GM21723 (cell line): ENCODE results near the gene ERP44.
"Not testable (repeated sequence)": the region's sequence is repeated elsewhere in the genome, so short reads cannot be mapped to it uniquely, and the experiment has no call there.

ENCODE experiments used
- ATAC-seq: cut with Tn5 transposase; IDR thresholded peaks from one replicate; pipeline ENCODE4 v1.9.1; 2021; ENCODE audit warnings: mild to moderate bottlenecking, moderate library complexity; ENCODE audit not compliant: unreplicated experiment

ERP44 gene

DNA sequence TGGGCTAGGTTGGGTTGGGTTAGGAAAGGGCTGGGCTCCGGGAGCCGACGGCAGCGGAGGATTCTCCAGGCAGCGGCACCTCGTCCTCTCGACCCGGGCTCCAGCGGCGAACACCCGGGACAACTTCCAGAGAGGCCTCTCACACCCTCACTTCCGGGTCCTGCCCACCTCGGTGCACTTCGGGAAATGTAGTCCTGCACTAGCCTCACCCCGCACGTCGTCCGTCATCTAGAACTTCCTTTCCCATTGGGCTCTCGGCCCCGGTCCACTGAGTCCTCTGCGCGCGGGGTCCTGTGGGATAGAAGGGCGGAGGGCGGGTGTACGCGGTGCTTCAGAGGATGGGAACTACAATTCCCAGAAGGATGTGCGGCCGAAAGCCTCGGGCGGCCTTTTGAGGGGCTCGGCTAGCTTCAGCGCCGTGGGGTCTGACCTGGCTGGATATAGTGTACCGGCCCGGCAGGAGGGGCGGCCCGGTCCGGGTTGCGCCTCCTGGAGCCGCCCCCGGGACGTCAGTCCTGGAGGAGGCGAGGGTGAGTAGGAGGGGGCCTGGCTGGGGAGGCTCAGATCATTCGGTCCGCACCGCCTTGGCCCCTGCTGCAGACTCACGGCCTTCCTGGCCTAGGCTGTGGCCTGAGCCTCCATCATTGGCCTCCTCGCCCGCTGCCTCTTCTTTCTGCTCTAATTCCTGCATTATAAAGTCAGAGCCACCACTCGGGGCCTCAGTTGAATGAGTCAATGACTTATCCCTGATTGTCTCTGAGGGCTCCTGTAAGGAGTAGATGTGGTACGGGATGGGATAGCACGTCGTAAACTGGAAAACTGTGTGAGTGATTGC is at the start of gene ERP44, which contains the start of gene INVS:
Gene ERP44 (minus strand): TSS at position 114 of the 835 bp plus-strand sequence. CDS start 160 bp downstream, outside the sequence.
Gene INVS (plus strand): TSS at position 357 of the 835 bp plus-strand sequence. CDS start 5,279 bp downstream, outside the sequence.
- ATAC-seq: peak; percentile 96

DNA sequence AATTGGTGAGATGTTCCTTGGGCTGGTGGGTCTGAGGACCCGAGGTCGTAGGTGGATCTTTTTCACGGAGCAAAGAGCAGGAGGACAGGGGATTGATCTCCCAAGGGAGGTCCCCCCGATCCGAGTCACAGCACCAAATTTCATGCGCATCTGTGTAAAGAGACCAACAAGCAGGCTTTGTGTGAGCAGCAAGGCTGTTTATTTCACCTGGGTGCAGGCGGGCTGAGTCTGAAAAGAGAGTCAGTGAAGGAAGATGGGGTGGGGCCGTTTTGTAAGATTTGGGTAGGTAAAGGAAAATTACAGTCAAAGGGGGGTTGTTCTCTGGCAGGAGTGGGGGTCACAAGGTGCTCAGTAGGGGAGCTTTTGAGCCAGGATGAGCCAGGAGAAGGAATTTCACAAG is 47.2 kb upstream of the ERP44 start:
- not testable (repeated sequence) for ATAC-seq

DNA sequence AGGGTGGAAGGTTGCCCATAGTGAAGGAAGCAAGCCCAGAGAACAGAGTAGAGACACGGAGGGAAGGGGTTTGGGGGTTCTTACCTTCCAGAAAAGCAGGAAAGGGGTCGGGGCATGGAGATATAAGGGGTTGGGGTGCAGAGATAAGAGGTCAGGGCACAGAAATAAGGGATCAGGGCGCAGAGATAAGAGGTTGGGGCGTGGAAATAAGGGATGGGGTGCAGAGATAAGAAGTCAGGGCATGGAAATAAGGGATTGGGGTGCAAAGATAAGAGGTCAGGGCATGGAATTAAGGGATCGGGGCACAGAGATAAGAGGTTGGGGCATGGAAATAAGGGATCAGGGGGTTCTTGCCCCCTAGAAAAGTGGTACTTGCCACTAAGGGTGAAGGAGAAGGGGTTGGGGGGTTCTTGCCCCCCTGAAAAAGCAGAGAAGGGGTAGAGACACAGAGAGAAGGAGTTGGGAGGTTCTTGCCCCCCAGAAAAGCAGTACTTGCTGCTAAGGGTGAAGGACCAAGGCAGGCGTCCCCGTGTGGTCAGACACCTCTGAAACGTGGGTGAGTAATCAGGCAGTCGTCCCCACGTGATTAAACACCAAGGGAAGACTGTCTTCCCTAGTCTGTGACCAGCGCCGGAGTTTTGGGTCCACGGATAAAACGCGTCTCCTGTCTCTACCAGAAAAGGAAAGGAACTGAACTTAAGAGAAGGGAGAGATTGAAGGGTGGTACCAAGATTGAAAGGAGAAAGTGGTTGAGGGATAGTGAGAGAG is 46.6 kb upstream of the ERP44 start:
- not testable (repeated sequence) for ATAC-seq

DNA sequence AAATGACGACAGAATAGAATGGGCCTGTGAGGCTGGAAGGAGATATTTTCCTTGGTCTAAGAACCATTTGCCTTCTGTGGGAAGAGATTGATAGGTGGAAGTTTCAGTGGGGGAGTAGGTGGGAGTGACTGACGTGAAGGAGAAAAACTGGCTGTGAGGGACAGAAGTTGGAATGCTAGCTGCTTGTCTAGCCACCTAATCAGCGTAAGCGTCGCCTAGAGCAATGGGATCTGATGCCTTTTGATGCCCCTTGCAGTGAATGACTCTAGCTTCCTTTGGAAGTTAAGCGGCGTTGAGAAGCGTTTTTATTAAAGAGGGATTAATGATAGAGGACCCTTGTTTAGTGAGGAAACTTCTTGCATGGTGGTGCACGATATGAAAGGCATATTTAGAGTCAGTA is 43.1 kb upstream of the ERP44 start:
- not testable (repeated sequence) for ATAC-seq

DNA sequence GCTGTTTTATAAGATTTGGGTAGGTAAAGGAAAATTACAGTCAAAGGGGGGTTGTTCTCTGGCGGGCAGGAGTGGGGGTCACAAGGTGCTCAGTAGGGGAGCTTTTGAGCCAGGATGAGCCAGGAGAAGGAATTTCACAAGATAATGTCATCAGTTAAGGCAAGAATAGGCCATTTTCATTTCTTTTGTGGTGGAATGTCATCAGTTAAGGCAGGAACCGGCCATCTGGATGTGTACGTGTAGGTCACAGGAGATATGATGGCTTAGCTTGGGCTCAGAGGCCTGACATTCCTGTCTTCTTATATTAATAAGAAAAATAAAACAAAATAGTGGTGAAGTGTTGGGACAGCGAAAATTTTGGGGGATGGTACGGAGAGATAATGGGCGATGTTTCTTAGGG is 41.5 kb upstream of the ERP44 start:
- ATAC-seq: not testable (repeated sequence)

DNA sequence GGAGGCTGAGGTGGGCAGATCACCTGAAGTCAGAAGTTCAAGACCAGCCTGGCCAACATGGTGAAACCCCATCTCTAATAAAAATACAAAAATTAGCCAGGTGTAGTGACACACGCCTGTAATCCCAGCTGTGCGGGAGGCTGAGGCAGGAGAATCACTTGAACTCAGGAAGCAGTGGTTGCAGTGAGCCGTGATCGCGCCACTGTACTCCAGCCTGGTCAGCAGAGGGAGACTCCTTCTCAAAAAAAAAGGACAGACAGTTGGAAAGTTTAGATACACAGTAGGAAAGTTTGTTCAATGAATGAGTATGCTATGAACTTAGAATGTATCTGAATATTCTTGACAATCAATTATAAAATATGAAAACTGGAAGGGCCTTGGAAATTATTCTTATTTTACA is 38.0 kb upstream of the ERP44 start:
- not testable (repeated sequence) for ATAC-seq

DNA sequence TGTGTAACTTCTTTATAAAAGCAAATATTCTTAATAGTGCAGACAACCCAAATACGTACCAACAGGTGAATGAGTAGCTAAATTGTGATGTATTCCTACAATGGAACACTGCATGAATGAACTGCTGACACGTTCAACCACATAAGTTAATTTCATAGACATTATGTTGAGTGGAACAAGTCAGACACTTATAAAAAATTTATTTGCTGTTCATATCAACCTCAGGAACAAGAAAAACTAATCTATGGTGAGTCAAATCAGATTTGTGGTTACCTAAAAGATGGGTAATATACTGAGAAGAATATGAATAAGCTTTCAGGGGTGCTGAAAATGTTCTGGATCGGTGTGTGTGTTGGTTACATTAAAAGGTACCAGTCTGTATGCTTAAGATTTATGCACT is 35.9 kb upstream of the ERP44 start:
- no peak for ATAC-seq

DNA sequence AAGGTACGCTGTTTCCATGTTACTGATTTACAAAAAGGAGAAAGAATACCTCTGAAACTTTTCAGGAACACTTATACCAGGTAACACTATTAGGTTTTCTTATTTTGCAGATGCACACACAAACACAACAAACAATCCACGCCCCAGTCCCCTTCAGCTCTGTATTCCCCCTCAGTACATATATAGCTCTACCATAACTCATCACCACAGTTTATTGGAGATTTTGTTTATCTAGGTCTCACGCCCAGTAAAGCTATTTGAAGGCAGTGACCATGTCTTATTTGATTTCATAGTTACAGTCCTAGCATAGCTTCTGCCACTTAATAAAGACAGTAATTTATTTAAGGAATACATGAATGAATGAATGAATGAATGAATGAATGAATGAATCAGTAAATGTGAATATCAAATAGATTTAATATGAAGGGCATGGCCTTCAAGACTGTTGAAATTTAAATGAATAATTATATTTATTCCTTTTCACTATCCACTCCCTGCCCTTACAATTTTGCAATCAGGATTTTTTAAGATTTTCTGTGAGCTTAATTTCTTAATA is 33.2 kb upstream of the ERP44 start:
- ATAC-seq: no peak

DNA sequence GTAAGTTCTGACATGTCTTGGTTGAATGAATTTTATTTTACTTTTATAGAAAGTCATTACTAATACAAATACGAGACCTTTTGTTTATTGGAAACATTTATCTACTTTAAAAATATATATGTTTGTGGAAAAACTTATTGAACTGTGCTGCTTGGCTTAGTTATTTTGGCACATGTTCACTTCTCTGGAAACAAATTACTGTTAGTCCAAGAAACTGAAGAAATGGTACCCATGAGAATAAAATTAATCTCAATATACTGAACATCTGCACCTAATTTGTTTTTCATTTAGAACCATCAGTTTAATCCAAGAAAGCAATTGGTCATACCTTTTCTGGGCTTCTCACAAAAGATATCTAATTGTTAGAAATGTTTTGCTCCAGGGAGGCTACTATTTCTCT is 32.4 kb upstream of the ERP44 start:
- no peak for ATAC-seq

DNA sequence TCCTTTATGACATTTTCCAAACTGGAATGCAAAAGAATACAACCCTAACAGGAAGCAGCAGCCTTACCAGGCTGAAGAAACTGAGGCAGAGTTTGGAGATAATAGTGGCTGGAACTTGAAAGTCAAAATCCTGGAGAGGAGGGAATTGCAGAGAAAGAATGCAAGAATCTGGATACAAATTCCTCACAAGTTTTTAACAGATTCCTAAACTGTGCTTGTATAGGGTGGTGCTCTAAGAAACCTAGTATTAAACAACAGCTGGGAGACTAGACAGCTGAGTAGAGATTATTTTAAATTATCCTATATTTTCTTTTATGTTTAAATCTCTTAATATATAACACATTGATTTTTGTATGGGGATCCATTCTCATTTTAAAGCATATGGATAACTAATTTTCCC is 31.0 kb upstream of the ERP44 start:
- ATAC-seq: no peak

DNA sequence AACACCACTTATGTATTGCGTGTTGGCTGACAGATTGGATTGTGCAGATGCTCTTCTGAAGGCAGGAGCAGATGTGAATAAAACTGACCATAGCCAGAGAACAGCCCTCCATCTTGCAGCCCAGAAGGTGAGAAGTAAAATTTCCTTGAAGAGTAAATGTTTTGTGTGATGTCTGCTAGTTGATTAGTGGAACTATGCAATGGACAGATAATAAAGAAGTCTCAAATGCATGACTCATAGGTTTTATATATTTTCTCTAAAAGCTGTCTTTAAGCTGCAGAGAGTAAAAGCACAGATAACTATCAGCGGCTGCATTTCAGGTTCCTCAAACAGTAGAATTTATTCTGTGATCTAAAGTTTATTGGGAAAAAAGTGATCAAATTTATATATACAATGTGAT is 27.6 kb upstream of the ERP44 start:
- no peak for ATAC-seq

DNA sequence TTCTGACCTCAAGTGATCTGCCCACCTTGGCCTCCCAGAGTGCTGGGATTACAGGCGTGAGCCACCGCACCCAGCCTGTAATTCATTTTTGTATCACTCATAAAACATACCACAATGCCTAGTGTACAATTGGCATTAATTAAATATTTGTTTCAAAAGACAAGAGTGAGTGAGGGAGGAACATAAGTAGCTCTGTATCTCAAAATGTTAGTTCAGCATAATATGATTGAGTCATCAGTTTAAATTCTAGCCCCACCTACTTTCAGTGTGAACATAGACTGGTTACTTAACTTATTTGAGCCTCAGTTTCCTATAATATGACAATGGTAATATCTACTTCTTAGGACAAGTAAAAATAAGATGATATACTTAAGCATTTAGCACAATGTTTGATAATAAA is 27.1 kb upstream of the ERP44 start:
- ATAC-seq: no peak

DNA sequence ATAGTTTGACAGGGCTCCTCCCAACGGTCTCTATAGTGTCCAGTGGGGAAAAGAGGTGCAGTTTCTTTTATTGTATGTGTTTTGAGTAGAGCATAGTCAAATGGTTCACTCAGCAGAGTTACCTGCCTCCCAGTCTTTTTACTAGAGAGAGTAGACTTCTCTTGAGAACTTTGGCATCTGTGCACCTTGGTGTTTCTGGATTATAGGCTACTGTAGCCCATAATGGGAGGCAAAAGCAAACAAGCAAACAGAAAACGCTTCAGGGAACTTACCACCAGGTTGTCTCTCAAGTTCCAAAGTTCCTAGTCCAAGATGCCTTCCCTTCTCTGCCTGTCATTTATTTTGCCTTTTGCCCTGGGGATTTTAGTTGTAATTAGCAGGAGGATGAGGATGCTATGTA is 26.4 kb upstream of the ERP44 start:
- ATAC-seq: no peak

DNA sequence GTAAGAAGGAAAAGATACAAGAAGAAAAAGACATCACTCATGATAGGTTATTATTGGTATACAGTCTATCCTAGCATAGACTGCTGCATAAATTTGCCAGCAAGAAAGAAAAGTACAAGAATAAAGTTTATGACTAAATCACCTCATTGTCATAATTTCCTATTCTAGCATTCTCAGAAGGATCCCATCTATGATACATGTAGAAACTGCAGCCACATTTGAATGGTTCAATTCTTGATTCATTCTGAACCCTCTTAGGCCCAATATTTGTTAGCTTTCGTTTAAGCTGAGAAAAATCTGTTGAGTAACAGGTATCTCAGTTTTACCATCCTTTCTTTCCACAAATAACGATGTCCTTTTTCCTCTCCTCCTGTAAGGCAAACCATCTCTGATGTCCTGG is 21.5 kb upstream of the ERP44 start:
- no peak for ATAC-seq

DNA sequence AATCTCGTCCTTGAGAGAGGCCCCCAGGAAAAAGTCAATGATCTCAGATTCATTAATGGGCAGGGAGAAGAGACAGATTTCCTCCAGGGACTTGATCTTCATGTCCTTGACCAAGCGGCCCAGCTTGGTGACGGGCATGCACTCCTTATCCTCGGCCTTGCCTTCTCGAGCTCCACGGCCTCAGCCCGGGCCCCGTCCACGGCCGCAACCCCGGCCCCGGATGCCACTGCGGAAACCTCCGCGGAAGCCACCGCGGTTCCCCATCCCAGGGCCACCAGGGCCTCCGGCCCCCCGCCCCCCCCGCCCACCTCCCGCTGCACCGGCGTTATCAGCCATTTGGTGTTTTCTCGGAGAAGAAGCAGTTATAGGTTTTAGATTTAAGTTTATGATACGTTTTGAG is 18.5 kb upstream of the ERP44 start:
- ATAC-seq: no peak

DNA sequence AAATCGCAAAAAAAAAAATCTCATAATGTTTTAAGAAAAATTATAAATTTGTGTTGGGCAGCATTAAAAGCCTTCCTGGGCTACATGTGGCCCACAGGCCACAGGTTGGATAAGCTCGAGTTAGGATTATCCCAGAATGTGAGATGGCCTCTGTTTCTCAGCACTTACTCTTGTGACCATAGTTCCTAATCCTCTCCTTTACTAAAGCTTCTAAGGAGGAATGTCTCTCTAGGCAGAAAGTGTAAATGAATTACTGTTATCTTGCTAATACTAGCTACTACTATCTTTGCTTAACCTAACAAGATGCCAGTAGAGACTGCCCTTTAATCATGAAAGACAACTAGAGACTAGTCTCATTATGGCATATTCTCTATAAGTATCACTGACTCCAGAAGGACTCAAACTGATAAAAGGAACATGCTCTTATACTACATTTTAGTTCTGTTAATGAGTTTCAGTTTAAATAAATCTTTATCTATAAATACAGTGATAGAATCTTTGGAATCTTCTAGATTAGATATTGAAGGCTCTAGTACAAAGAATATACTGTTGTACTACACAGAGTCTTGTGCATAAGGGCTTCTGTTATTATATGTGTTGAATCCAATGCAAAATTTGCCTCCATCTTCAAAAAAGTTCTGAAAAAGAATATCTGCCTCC is 14.0 kb upstream of the ERP44 start:
- no peak for ATAC-seq

DNA sequence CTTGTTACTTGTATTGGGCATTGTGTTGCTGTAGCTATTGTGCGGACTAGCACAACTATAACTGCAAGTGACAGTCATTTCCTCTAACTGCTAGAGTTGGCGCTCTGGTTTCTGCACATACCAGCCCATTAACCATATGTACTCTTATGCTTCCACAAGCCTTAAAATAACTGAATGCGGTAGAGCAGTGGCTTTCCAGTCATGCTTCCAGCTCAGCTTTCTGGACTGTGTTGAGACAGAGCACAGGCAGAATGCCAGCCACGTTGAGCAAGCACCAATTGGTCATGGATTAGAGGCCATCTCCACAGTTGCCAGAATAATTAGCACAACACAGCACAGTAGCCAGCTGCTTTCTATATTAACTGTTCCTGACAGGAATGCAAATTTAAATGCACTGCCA is 12.4 kb upstream of the ERP44 start:
- ATAC-seq: no peak

DNA sequence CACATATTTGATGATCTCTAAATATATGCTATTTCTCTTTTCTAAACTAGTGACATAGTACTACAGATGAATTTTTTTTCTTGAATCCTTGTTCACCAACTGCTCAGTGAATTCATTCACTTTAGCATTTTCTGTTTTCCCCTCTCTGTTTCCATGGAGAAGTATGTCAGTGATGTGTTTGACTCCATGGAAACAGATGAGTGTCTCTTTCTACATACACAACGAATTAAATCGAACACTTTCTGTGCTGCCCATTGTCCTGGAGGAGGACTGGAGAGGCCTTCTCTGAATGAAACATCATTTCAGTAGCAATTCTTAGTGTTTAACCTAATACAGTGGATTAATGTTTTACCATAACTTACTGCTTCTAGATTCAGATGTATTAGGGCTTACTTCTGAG is 9.8 kb upstream of the ERP44 start:
- no peak for ATAC-seq

DNA sequence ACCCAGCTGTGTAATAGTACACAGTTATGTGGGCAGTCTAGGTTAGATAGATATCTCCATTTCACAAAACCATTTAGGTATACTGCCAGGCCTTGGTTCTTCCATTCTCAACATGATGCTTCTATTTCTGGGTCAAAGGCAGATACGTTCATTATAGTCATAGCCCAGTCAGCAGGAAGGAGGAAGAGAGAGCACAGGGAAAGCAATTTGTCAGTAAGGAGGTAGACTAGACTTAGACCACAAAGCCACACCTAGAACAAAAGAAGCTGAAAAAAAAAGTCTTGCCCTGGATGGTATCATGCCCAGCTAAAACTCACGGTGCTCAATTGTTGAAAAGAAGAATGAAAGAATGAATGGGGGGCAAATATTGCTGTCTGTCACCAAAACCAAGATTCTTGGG is 7.8 kb upstream of the ERP44 start:
- no peak for ATAC-seq

DNA sequence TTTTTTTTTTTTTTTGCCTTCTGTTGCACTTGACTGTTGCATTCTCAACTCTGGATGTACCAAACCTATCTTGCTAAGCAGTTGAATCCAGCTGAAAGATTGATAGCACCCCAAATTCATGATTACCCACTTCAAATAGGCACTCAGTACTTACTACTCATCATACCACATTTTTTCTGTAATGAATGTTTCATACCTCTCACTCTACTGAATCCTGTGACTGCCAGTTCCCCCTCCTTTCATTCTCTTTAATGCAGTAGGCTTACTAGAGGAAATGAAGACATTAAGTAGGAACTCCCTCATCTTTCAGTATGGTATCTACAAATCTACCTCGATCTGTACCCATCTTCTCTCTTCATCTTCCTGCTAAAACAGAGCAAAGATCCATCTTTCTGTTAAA is 7.1 kb upstream of the ERP44 start:
- no peak for ATAC-seq

DNA sequence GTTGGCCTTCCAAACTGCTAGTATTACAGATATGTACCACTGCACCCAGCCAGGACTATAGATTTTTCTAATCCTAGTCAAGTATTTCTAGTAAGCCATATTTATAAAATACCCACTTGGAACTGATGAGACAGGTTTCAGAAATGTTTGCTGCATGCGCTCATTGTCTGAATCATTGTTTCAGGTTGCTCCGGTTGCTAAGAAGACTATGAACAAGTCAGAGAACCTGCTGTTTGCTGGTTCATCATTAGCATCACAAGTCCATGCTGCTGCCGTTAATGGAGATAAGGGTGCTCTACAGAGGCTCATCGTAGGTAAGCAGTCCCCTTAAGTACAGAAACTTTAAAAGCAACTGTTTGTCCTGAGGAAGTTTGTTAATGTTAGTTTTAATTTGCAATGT is 5.5 kb upstream of the ERP44 start:
- ATAC-seq: no peak
